Gastroesophageal sphincter (tissue), 3 donors: ENCODE results near the gene WDR4.

Experiments
- EP300 ChIP-seq: sonication (generic); formaldehyde crosslinking; IDR thresholded peaks from one replicate; pipeline ENCODE4 v1.6.1; 2017; ENCODE audit warnings: antibody characterized with exemption, mild to moderate bottlenecking
- TF ChIP-seq, protein P1 (sequence below), 4 experiments: fragments of 200-600 bp in 2 of 4; fragments of 450-650 bp in 2 of 4; sonication (generic) in 1 of 4; IDR thresholded peaks; one replicate each; pipeline ENCODE4 v1.5.1; 2017 to 2019; ENCODE audit warnings: antibody characterized with exemption in 4 of 4, mild to moderate bottlenecking in 2 of 4, moderate library complexity in 2 of 4

- TF ChIP-seq, protein P1, sequence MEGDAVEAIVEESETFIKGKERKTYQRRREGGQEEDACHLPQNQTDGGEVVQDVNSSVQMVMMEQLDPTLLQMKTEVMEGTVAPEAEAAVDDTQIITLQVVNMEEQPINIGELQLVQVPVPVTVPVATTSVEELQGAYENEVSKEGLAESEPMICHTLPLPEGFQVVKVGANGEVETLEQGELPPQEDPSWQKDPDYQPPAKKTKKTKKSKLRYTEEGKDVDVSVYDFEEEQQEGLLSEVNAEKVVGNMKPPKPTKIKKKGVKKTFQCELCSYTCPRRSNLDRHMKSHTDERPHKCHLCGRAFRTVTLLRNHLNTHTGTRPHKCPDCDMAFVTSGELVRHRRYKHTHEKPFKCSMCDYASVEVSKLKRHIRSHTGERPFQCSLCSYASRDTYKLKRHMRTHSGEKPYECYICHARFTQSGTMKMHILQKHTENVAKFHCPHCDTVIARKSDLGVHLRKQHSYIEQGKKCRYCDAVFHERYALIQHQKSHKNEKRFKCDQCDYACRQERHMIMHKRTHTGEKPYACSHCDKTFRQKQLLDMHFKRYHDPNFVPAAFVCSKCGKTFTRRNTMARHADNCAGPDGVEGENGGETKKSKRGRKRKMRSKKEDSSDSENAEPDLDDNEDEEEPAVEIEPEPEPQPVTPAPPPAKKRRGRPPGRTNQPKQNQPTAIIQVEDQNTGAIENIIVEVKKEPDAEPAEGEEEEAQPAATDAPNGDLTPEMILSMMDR (IDR thresholded peaks at IDR 0.05), result no peak
- TF ChIP-seq EP300, result no peak
Measured at GRCh38 chr21:42807938-42808613, 71.3 kb downstream of the WDR4 start.
